ENCODE measurements around the gene SPIRE1. TPM values are rescaled to one million over a fixed set of nuclear protein-coding genes. Genes with fewer than 3 reads are reported as not detected.

The SPIRE1 gene
- total and polyA plus RNA-seq, 8 donors: 3.1 to 24.4 (median 8.4) TPM

- TF ChIP-seq EP300 (IDR thresholded peaks at IDR 0.05) (no peak), POLR2AphosphoS5 (IDR thresholded peaks at IDR 0.05) (no peak), CTCF (IDR thresholded peaks at IDR 0.05) (no peak), POLR2A (IDR thresholded peaks at IDR 0.05) (no peak)
- no peak for DNase-seq
- Histone ChIP-seq H3K27ac (no peak overlapping the region), H3K9me3 (no peaks in the 10 kb centered on the region), H3K4me1 (no peaks in the 10 kb centered on the region), H3K36me3 (peaks cover 2 to 37% (median 17%) of the 10 kb centered on the region in 4 donors), H3K27me3 (no peaks in the 10 kb centered on the region), H3K4me3 (no peak overlapping the region)
- intact Hi-C loops (cut with DNase I; ENCODE audit: low total_unique reads): no loop called here
- 85 to 90% (median 86%) methylated on average over 3 of the region's 3 CpGs for WGBS, 5 donors
Observed at GRCh38 chr18:12497839-12498238, 160.1 kb downstream of the SPIRE1 start.

- Histone ChIP-seq H3K27ac (no peak overlapping the region), H3K4me1 (no peaks in the 10 kb centered on the region), H3K36me3 (peaks cover 2 to 37% (median 22%) of the 10 kb centered on the region in 4 donors), H3K27me3 (no peaks in the 10 kb centered on the region), H3K4me3 (no peak overlapping the region), H3K9me3 (no peaks in the 10 kb centered on the region)
- TF ChIP-seq EP300 (IDR thresholded peaks at IDR 0.05) (no peak), CTCF (IDR thresholded peaks at IDR 0.05) (no peak), POLR2AphosphoS5 (IDR thresholded peaks at IDR 0.05) (no peak), POLR2A (IDR thresholded peaks at IDR 0.05) (no peak)
- WGBS, 5 donors: 80 to 88% (median 82%) methylated on average over 2 of the region's 2 CpGs
- no peak for DNase-seq
- intact Hi-C loops (cut with DNase I; ENCODE audit: low total_unique reads): no loop called here
Observed at GRCh38 chr18:12497296-12497695, 160.6 kb downstream of the SPIRE1 start.

- H3K36me3 ChIP-seq: peaks cover 2 to 46% (median 30%) of the 10 kb centered on the region in 4 donors
- H3K9me3 ChIP-seq: no peaks in the 10 kb centered on the region
- H3K27ac ChIP-seq: no peak overlapping the region
- no peak for TF ChIP-seq POLR2A (IDR thresholded peaks at IDR 0.05)
- no peak for TF ChIP-seq CTCF (IDR thresholded peaks at IDR 0.05)
- no peak for TF ChIP-seq POLR2AphosphoS5 (IDR thresholded peaks at IDR 0.05)
- TF ChIP-seq EP300 (IDR thresholded peaks at IDR 0.05): no peak
- DNase-seq: no peak
- intact Hi-C loops (cut with DNase I; ENCODE audit: low total_unique reads): no loop called here
- no peaks in the 10 kb centered on the region for H3K27me3 ChIP-seq
- 88 to 93% (median 91%) methylated on average over 5 of the region's 5 CpGs for WGBS, 5 donors
- H3K4me3 ChIP-seq: no peak overlapping the region
- H3K4me1 ChIP-seq: no peaks in the 10 kb centered on the region
Observed at GRCh38 chr18:12492907-12493306, 165.0 kb downstream of the SPIRE1 start.

GRCh38 chr18:12491611-12492435 lies 166.1 kb downstream of the SPIRE1 start:
- H3K4me1 ChIP-seq: no peaks in the 10 kb centered on the region
- H3K27ac ChIP-seq: no peak overlapping the region
- intact Hi-C loops (cut with DNase I; ENCODE audit: low total_unique reads): no loop called here
- no peak overlapping the region for H3K4me3 ChIP-seq
- H3K9me3 ChIP-seq: no peaks in the 10 kb centered on the region
- TF ChIP-seq POLR2A (IDR thresholded peaks at IDR 0.05) (no peak), EP300 (IDR thresholded peaks at IDR 0.05) (no peak)
- H3K36me3 ChIP-seq: peaks cover 2 to 50% (median 30%) of the 10 kb centered on the region in 4 donors
- 87 to 92% (median 91%) methylated on average over 9 of the region's 9 CpGs for WGBS, 5 donors
- no peaks in the 10 kb centered on the region for H3K27me3 ChIP-seq
- no peak for DNase-seq

All from stomach (tissue), 9 donors.